Uterus (tissue), 2 donors: Measurements from ENCODE around the gene MAP2K7.

Experiments
- POLR2A ChIP-seq, 2 donors: fragments of 450-650 bp; IDR thresholded peaks; one replicate each; pipeline ENCODE4 v1.6.1; 2016; ENCODE audit warnings: antibody characterized with exemption in 2 of 2, mild to moderate bottlenecking in 1 of 2, moderate library complexity in 1 of 2
- TF ChIP-seq, protein P1 (sequence below), 4 experiments: fragments of 200-600 bp in 2 of 4; fragments of 450-650 bp in 2 of 4; sonication (generic) in 2 of 4; IDR thresholded peaks; one replicate each; pipeline ENCODE4 v1.5.1; 2016 to 2019; ENCODE audit warnings: antibody characterized with exemption in 4 of 4, mild to moderate bottlenecking in 2 of 4, moderate library complexity in 1 of 4

DNA sequence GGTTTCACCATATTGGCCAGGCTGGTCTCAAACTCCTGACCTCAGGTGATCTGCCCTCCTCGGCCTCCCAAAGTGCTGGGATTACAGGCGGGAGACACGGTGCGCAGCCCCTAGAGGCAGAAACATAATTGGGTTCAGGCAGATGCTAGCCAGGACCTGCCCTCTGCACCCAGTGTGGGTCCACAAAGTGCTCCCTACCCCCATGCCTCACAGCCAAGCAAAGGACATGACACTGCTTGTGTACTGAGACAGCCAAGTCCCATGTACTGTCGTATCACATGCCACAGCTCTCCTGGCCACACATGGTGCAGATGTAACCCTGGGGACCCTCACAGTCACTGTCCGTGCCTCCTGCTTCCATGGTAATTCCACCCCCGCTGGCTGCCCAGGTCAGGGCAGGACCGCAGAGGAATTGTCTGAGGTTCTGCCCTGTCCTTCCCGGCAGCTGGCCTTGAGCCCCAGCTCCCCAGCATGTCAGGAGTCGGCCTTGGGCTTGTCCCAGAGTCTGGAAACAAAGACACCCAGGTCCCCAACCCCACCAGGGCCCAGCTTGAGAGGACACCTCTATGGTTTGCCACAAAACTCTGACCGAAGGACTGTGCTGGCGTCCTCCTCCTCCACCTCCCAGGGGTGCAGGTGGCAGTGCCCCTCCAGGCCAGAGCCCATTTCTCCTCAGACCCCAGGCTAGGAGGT lies 37.1 kb upstream of the MAP2K7 start:
- TF ChIP-seq, protein P1, sequence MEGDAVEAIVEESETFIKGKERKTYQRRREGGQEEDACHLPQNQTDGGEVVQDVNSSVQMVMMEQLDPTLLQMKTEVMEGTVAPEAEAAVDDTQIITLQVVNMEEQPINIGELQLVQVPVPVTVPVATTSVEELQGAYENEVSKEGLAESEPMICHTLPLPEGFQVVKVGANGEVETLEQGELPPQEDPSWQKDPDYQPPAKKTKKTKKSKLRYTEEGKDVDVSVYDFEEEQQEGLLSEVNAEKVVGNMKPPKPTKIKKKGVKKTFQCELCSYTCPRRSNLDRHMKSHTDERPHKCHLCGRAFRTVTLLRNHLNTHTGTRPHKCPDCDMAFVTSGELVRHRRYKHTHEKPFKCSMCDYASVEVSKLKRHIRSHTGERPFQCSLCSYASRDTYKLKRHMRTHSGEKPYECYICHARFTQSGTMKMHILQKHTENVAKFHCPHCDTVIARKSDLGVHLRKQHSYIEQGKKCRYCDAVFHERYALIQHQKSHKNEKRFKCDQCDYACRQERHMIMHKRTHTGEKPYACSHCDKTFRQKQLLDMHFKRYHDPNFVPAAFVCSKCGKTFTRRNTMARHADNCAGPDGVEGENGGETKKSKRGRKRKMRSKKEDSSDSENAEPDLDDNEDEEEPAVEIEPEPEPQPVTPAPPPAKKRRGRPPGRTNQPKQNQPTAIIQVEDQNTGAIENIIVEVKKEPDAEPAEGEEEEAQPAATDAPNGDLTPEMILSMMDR (IDR thresholded peaks at IDR 0.05), result no peak
- no peak for TF ChIP-seq POLR2A (IDR thresholded peaks at IDR 0.05)
